IMR-90 (cell line): Measurements from ENCODE around the gene MRPS15. TPM values are rescaled to one million over a fixed set of nuclear protein-coding genes. Genes with fewer than 3 reads are reported as not detected.

ENCODE experiments used
- ATAC-seq: fragments of 200-7000 bp; cut with Tn5 transposase; 2 replicates; pipeline ENCODE4 v1.9.1; 2020; ENCODE audit warnings: low read depth, mild to moderate bottlenecking, moderate library complexity
- BruUV-seq: library from RNA; stranded (reverse); fragments of 400-500 nt; replicated peaks from 2 replicates; lab custom pipeline; 2021; lab: Mats Ljungman, UMichigan
- CTCF ChIA-PET: fragments of 300-600 bp; formaldehyde crosslinking; extraction: SDS; loops from one replicate; lab custom pipeline; 2021; ENCODE audit warnings: antibody characterized with exemption; lab: Yijun Ruan, JAX
- POLR2A ChIA-PET: fragments of 300-600 bp; sonication (Branson Sonifier 250); formaldehyde crosslinking; loops from one replicate; lab custom pipeline; 2022; ENCODE audit warnings: antibody characterized with exemption; ENCODE audit not compliant: unreplicated experiment; lab: Charles Lee
- DNase-seq: peaks from one replicate; pipeline ENCODE4 v3.0.0; 2013
- H2AFZ ChIP-seq: replicated peaks from 2 replicates; pipeline ENCODE3; 2013; ENCODE audit warnings: low read length, mild to moderate bottlenecking; ENCODE audit not compliant: poor library complexity
- H2AK5ac ChIP-seq: 2 replicates; pipeline ENCODE4 v1.6.1; 2013; ENCODE audit warnings: low read depth, low read length, inconsistent platforms
- H2AK9ac ChIP-seq: replicated peaks from 2 replicates; pipeline ENCODE3; 2013; ENCODE audit warnings: mild to moderate bottlenecking, low read depth, low read length, moderate library complexity; ENCODE audit not compliant: poor library complexity
- H2BK120ac ChIP-seq: 2 replicates; pipeline ENCODE4 v1.6.1; 2013; ENCODE audit warnings: low read depth, low read length, inconsistent platforms
- H2BK15ac ChIP-seq: 3 replicates; pipeline ENCODE4 v1.6.1; 2013; ENCODE audit warnings: low read depth, low read length, inconsistent platforms
- H2BK20ac ChIP-seq: 2 replicates; pipeline ENCODE4 v1.6.1; 2013; ENCODE audit warnings: low read depth, mild to moderate bottlenecking, inconsistent platforms, low read length, moderate library complexity
- H2BK5ac ChIP-seq: 2 replicates; pipeline ENCODE4 v1.6.1; 2013; ENCODE audit warnings: mild to moderate bottlenecking, low read depth, low read length, inconsistent platforms; ENCODE audit not compliant: poor library complexity, severe bottlenecking
- H3K14ac ChIP-seq: replicated peaks from 2 replicates; pipeline ENCODE4 v1.6.1; 2013; ENCODE audit warnings: low read depth, low read length, inconsistent platforms
- H3K18ac ChIP-seq: 2 replicates; pipeline ENCODE4 v1.6.1; 2013; ENCODE audit warnings: low read depth, low read length, control low read depth
- H3K23ac ChIP-seq: 2 replicates; pipeline ENCODE4 v1.6.1; 2013; ENCODE audit warnings: low read depth, low read length, inconsistent platforms
- H3K27ac ChIP-seq: 2 replicates; pipeline ENCODE4 v1.5.1; 2013; ENCODE audit warnings: mild to moderate bottlenecking, control low read depth, low read length; ENCODE audit not compliant: insufficient read depth
- H3K27me3 ChIP-seq: 2 replicates; pipeline ENCODE4 v1.6.1; 2013; ENCODE audit warnings: low read length; ENCODE audit not compliant: control insufficient read depth, insufficient read depth
- H3K36me3 ChIP-seq: 2 replicates; pipeline ENCODE4 v1.6.1; 2013; ENCODE audit warnings: low read length, mixed read lengths; ENCODE audit not compliant: control insufficient read depth, insufficient read depth
- H3K4ac ChIP-seq: 2 replicates; pipeline ENCODE4 v1.6.1; 2013; ENCODE audit warnings: low read depth, low read length, inconsistent platforms
- H3K4me1 ChIP-seq: 2 replicates; pipeline ENCODE4 v1.6.1; 2013; ENCODE audit warnings: low read length, mixed read lengths; ENCODE audit not compliant: control insufficient read depth, insufficient read depth
- H3K4me2 ChIP-seq: 2 replicates; pipeline ENCODE4 v1.6.1; 2013; ENCODE audit warnings: low read depth, mild to moderate bottlenecking, control low read depth, low read length, moderate library complexity
- H3K4me3 ChIP-seq: 2 replicates; pipeline ENCODE4 v1.5.1; 2013; ENCODE audit warnings: low read depth, mild to moderate bottlenecking, control low read depth, low read length, moderate library complexity; ENCODE audit not compliant: insufficient read depth
- H3K56ac ChIP-seq: 2 replicates; pipeline ENCODE4 v1.6.1; 2013; ENCODE audit warnings: low read length, inconsistent platforms; ENCODE audit not compliant: insufficient read depth; ENCODE audit errors: extremely low read depth
- H3K79me1 ChIP-seq, 2 experiments: 2 replicates each; pipeline ENCODE4 v1.6.1; 2013; ENCODE audit warnings: low read length in 2 of 2, inconsistent platforms in 1 of 2, low read depth in 1 of 2
- H3K9ac ChIP-seq: 2 replicates; pipeline ENCODE4 v1.6.1; 2013; ENCODE audit warnings: low read depth, low read length, control low read depth
- H3K9me1 ChIP-seq: 2 replicates; pipeline ENCODE4 v1.6.1; 2013; ENCODE audit warnings: low read length, inconsistent platforms; ENCODE audit not compliant: insufficient read depth
- H3K9me3 ChIP-seq: 2 replicates; pipeline ENCODE4 v1.6.1; 2013; ENCODE audit warnings: low read length; ENCODE audit not compliant: control insufficient read depth, insufficient read depth
- H4K20me1 ChIP-seq: 2 replicates; pipeline ENCODE4 v1.6.1; 2013; ENCODE audit warnings: low read length, inconsistent platforms; ENCODE audit not compliant: insufficient read depth
- H4K5ac ChIP-seq: 2 replicates; pipeline ENCODE4 v1.6.1; 2013; ENCODE audit warnings: mild to moderate bottlenecking, low read depth, low read length, control low read depth
- H4K8ac ChIP-seq, 2 experiments: 2 replicates each; pipeline ENCODE4 v1.6.1; 2013; ENCODE audit warnings: low read depth in 2 of 2, low read length in 2 of 2, control low read depth in 1 of 2, inconsistent platforms in 1 of 2
- H4K91ac ChIP-seq: 2 replicates; pipeline ENCODE4 v1.6.1; 2013; ENCODE audit warnings: low read depth, low read length, inconsistent platforms; ENCODE audit not compliant: insufficient read depth
- BHLHE40 ChIP-seq: fragments of 150-350 bp; IDR thresholded peaks from 2 replicates; pipeline ENCODE4 v1.6.1; 2016; ENCODE audit warnings: mild to moderate bottlenecking, low read depth, low read length
- CEBPB ChIP-seq: IDR thresholded peaks from 2 replicates; pipeline ENCODE4 v1.6.1; 2012; ENCODE audit warnings: low read depth, low read length, improper control_type of control experiment
- CHD1 ChIP-seq: IDR thresholded peaks from 2 replicates; pipeline ENCODE4 v1.6.1; 2012; ENCODE audit warnings: low read depth, low read length, improper control_type of control experiment
- CTCF ChIP-seq: conservative IDR thresholded peaks from 2 replicates; pipeline ENCODE4 v1.5.1; 2012; ENCODE audit warnings: mild to moderate bottlenecking, low read depth, low read length, improper control_type of control experiment
- ELK1 ChIP-seq: fragments of 150-350 bp; IDR thresholded peaks from 2 replicates; pipeline ENCODE4 v1.6.1; 2016; ENCODE audit warnings: low read depth, mild to moderate bottlenecking, low read length, moderate library complexity, borderline replicate concordance
- FOS ChIP-seq: fragments of 150-350 bp; IDR thresholded peaks from 2 replicates; pipeline ENCODE4 v1.6.1; 2016; ENCODE audit warnings: low read depth, low read length
- MAFK ChIP-seq: IDR thresholded peaks from 2 replicates; pipeline ENCODE4 v1.6.1; 2012; ENCODE audit warnings: low read depth, low read length, improper control_type of control experiment
- MAZ ChIP-seq: IDR thresholded peaks from 2 replicates; pipeline ENCODE4 v1.6.1; 2012; ENCODE audit warnings: low read depth, mild to moderate bottlenecking, low read length, improper control_type of control experiment, moderate library complexity, borderline replicate concordance
- MXI1 ChIP-seq: IDR thresholded peaks from 2 replicates; pipeline ENCODE4 v1.6.1; 2012; ENCODE audit warnings: low read depth, mild to moderate bottlenecking, low read length, moderate library complexity, borderline replicate concordance
- NFE2L2 ChIP-seq: fragments of 150-350 bp; IDR thresholded peaks from 2 replicates; pipeline ENCODE4 v1.6.1; 2016; ENCODE audit warnings: low read depth, mild to moderate bottlenecking, low read length
- POLR2A ChIP-seq: IDR thresholded peaks from 2 replicates; pipeline ENCODE4 v1.6.1; 2012; ENCODE audit warnings: mild to moderate bottlenecking, low read depth, low read length
- RAD21 ChIP-seq: IDR thresholded peaks from 2 replicates; pipeline ENCODE4 v1.6.1; 2012; ENCODE audit warnings: low read length, improper control_type of control experiment
- RCOR1 ChIP-seq: IDR thresholded peaks from 2 replicates; pipeline ENCODE4 v1.6.1; 2012; ENCODE audit warnings: mild to moderate bottlenecking, low read length, improper control_type of control experiment; ENCODE audit not compliant: insufficient replicate concordance
- RFX5 ChIP-seq: IDR thresholded peaks from 2 replicates; pipeline ENCODE4 v1.8.0; 2012; ENCODE audit warnings: low read depth, mild to moderate bottlenecking, low read length, moderate library complexity
- SMC3 ChIP-seq: fragments of 150-350 bp; IDR thresholded peaks from 2 replicates; pipeline ENCODE4 v1.6.1; 2016; ENCODE audit warnings: low read depth, mild to moderate bottlenecking, antibody characterized with exemption, low read length, moderate library complexity
- USF2 ChIP-seq: fragments of 150-350 bp; IDR thresholded peaks from 2 replicates; pipeline ENCODE4 v1.6.1; 2017; ENCODE audit warnings: mild to moderate bottlenecking, antibody characterized with exemption, low read length, low read depth
- WGBS, 2 experiments: methylation state at CpG; one replicate each; pipeline versions ENCODE4 v1.1.5 to v1.1.7; 2013; ENCODE audit warnings: missing lambda C conversion rate in 2 of 2; ENCODE audit not compliant: insufficient read length in 1 of 2; ENCODE audit errors: extremely low coverage in 2 of 2; 5-methylcytosine and 5-hydroxymethylcytosine counted together
- dilution Hi-C: fragments of 300-500 bp; cut with HindIII; formaldehyde crosslinking; loops from one replicate; pipeline ENCODE4 v1.14.3; 2018; ENCODE audit warnings: low sequenced_read_pairs; ENCODE audit not compliant: unreplicated experiment
- in situ Hi-C: fragments of 300-500 bp; cut with MboI; formaldehyde crosslinking; loops from 3 replicates; pipeline ENCODE4 v1.14.3; 2019; ENCODE audit warnings: low sequenced_read_pairs, inconsistent platforms, mixed read lengths
- intact Hi-C: fragments of 100-400 bp; cut with micrococcal nuclease; formaldehyde crosslinking; loops from 2 replicates; pipeline ENCODE4 v1.10.0; 2022
- polyA plus RNA-seq, 3 experiments: library from polyadenylated mRNA; depleted of rRNA; stranded (reverse); fragments of >200 nt; gene quantifications; 2 replicates each; pipeline ENCODE4 v1.2.3, GENCODE V29; 2012; ENCODE audit warnings: low replicate concordance in 1 of 3
- total RNA-seq: library from RNA; depleted of rRNA; stranded (reverse); fragments of >200 nt; gene quantifications from 2 replicates; pipeline ENCODE4 v1.2.3, GENCODE V29; 2012

The MRPS15 gene
- total and polyA plus RNA-seq, 2 of the 4 experiments (the other 2 are of a cell fraction): 46.1 to 77.9 TPM

- DNase-seq (no peak), ATAC-seq (no peak)
- H2BK15ac ChIP-seq: no peak overlapping the region
- peaks cover 8% of the 10 kb centered on the region for H3K27me3 ChIP-seq
- H3K23ac ChIP-seq: no peak overlapping the region
- H2AFZ ChIP-seq: no peak overlapping the region
- intact Hi-C loops: no loop called here
- POLR2A ChIA-PET: no interaction called here
- no peak overlapping the region for H3K18ac ChIP-seq
- H2BK20ac ChIP-seq: no peak overlapping the region
- H3K4me3 ChIP-seq: no peak overlapping the region
- CTCF ChIA-PET: no interaction called here
- no peak for TF ChIP-seq FOS
- no peak for TF ChIP-seq RCOR1
- TF ChIP-seq RAD21: no peak
- TF ChIP-seq RFX5: no peak
- TF ChIP-seq BHLHE40: no peak
- TF ChIP-seq NFE2L2: no peak
- no peak for TF ChIP-seq CHD1
- no peak for TF ChIP-seq POLR2A
- TF ChIP-seq MAFK: no peak
- no peak for TF ChIP-seq CEBPB
- no peak for TF ChIP-seq MXI1
- TF ChIP-seq ELK1: no peak
- no peak for TF ChIP-seq CTCF
- no peak for TF ChIP-seq MAZ
- no peak for TF ChIP-seq USF2
- TF ChIP-seq SMC3: no peak
- dilution Hi-C loops: no loop called here
- H4K5ac ChIP-seq: no peak overlapping the region
- H4K20me1 ChIP-seq: no peaks in the 10 kb centered on the region
- H3K79me1 ChIP-seq: no peaks in the 10 kb centered on the region
- no peak overlapping the region for H4K91ac ChIP-seq
- no peak overlapping the region for H3K14ac ChIP-seq
- no peak overlapping the region for H3K27ac ChIP-seq
- no peak overlapping the region for H2BK5ac ChIP-seq
- H3K9me3 ChIP-seq: no peaks in the 10 kb centered on the region
- H3K36me3 ChIP-seq: no peaks in the 10 kb centered on the region
- H2AK5ac ChIP-seq: no peak overlapping the region
- H2AK9ac ChIP-seq: no peak overlapping the region
- H2BK120ac ChIP-seq: no peak overlapping the region
- no CpG with 5 or more reads among the region's 1 CpG for WGBS, 2 experiments
- no peak overlapping the region for H3K56ac ChIP-seq
- H3K9ac ChIP-seq: no peak overlapping the region
- no TSS peak for BruUV-seq
- no peak overlapping the region for H3K4me2 ChIP-seq
- H4K8ac ChIP-seq: no peak overlapping the region
- H3K4me1 ChIP-seq: no peaks in the 10 kb centered on the region
- H3K4ac ChIP-seq: no peak overlapping the region
- in situ Hi-C loops: no loop called here
- H3K9me1 ChIP-seq: no peaks in the 10 kb centered on the region
Observed at GRCh38 chr1:36503733-36504132, 39.5 kb upstream of the MRPS15 start.
